GM12864 (cell line): ENCODE results near the gene AFAP1L1.

Experiments
- DNase-seq: peaks from one replicate; pipeline ENCODE4 v3.0.0-alpha.2; 2011; ENCODE audit warnings: low read depth
- H3K4me3 ChIP-seq: 2 replicates; pipeline ENCODE4 v1.5.1; 2011; ENCODE audit warnings: mild to moderate bottlenecking, low read depth, low read length, control low read depth
- TF ChIP-seq, protein P1 (sequence below): IDR thresholded peaks from 2 replicates; pipeline ENCODE4 v1.5.1; 2011; ENCODE audit warnings: low read depth, mild to moderate bottlenecking, moderate library complexity, low read length, control low read depth, inconsistent platforms; ENCODE audit errors: missing control alignments

AFAP1L1 gene

DNA sequence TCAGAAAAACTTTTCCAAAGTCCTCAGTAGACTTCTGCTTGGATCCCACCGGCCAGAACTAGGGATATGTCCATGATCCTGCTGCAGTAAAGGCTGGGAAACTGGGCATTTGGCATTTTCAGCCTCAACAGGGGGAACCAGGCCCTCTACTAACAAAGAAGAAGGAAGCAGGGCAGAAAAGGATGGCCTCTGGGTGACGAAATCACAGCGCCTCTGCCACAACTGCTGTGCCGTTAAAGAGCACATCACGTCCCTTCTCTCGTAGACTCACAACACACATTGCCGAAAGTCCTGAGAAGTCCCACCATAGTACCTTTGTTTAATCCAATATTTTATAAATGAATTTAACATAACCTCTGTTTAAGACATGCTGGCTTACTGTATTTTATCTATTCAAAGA lies 10.4 kb upstream of the AFAP1L1 start:
- H3K4me3 ChIP-seq, result no peak overlapping the region
- DNase-seq, result no peak
- TF ChIP-seq, protein P1, sequence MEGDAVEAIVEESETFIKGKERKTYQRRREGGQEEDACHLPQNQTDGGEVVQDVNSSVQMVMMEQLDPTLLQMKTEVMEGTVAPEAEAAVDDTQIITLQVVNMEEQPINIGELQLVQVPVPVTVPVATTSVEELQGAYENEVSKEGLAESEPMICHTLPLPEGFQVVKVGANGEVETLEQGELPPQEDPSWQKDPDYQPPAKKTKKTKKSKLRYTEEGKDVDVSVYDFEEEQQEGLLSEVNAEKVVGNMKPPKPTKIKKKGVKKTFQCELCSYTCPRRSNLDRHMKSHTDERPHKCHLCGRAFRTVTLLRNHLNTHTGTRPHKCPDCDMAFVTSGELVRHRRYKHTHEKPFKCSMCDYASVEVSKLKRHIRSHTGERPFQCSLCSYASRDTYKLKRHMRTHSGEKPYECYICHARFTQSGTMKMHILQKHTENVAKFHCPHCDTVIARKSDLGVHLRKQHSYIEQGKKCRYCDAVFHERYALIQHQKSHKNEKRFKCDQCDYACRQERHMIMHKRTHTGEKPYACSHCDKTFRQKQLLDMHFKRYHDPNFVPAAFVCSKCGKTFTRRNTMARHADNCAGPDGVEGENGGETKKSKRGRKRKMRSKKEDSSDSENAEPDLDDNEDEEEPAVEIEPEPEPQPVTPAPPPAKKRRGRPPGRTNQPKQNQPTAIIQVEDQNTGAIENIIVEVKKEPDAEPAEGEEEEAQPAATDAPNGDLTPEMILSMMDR, result no peak

DNA sequence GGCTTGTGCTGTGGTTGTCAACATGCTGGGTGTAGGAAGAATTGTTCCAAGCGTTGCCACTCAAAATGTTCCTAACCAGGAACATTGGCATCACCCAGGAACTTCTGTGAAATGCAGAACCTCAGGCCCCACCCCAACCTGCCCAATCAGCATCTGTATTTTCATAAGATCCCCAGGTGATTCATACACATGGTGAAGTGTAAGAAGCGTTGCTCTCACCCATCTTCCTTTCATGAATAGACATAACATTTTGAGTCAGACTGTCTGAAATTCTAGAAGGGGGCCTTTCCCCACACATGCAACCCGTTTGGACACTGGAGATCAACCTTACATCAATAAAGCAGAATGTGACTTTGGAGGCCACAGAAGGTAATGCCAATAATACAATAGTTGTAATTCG lies 9.3 kb upstream of the AFAP1L1 start:
- H3K4me3 ChIP-seq, result no peak overlapping the region
- DNase-seq, result no peak
- TF ChIP-seq, protein P1, result no peak

DNA sequence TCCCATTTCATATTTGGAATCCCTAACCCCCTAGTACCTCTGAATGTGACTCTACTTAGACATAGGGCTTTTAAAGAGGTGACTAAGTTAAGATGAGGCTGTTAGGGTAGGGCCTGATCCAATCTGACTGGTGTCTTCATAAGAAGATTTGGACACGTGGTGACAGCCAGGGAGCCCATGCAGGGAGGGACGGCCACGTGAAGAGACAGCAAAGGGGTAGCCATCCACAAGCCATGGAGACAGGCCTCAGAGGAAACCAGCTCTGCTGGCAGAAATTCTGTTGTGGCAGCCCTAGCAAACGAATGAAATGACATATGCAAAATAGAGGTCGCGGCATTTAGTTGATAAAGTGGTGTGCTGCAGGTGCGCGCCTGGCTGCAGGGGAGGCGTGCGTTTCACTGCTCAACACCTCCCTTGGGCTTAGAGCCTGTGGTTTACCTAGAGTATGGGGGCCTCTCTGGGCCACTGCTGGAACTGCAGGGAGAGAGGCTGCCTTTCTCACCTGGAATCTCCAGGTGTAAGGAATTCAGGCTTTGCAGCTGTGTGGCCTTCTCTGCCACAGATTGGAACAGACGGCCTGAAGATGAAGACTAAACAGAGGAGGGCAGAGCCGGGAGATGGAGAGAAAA lies 7.1 kb upstream of the AFAP1L1 start:
- DNase-seq, result peak; percentile 13
- no peak overlapping the region for H3K4me3 ChIP-seq
- TF ChIP-seq, protein P1, result peak; percentile 76

DNA sequence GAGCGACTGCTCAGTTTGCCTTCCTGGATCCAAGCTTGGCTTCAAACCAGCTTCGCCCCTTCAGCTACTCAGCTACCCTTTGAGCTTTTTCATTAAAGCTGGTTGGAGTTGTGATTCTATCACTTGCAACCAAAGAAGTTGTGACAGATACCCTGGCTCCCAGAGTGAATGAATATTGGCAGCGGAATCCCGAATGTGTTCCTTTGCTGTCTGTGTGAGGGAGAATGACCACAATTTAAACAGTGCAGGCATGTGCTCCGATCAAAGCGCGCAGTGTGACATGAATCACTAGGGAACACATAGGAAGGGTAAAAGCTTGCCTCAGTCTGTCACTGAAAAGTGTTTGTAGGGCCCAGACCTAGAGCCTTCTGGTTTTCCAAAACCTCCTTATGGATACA lies 6.6 kb upstream of the AFAP1L1 start:
- TF ChIP-seq, protein P1, result no peak
- H3K4me3 ChIP-seq, result no peak overlapping the region
- no peak for DNase-seq

DNA sequence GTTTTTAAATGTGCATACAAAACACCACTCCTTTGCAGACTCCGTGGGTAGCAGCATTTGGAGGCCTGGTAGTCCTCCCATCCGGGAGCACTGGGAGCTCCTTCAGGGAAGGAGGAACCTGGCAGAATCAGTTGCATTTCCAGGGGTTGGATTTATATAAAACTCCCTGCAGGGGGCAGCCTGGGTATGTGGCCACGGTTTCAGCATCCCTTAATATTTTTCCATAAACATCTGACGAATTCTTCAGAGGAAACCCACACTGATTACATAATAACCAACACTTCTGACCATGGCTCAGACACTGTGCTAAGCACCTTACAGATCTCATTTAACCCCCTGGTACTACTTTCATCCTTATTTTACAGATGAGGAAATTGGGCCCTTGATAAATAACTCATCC lies 6.1 kb upstream of the AFAP1L1 start:
- no peak for DNase-seq
- no peak overlapping the region for H3K4me3 ChIP-seq
- TF ChIP-seq, protein P1, result no peak

DNA sequence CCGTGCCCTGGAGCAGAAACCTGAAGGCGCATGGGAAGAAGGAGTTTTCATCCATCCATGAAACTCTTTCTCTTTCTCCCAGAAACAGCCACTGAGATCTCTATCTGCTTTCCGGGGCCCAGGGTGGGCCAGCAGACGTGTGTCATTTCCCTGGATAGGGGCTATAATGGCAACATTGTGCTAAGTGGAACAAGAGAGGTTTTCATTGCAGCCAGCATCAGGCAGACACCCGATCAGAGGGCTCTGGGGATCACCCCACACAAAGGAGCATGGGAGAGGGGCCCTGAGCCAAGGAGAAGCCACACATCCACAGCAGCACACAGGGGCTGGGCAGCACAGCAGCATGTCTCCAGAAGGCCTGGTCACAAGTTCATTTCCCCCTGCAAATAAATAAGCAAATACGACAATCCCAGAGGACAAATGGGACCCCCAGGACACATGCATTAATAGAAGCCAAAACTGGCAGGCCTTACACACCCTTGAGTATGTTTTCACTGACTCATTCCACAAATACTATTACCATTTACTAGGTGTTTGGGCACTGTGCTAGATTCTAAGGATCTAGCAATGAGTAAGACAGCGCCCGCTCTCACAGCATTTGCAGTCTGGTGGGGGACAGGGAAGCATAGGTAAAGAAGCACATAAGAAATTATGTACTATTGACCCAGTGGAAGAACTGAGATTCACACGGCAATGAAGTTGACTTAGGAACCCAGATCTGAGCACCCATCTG lies 4.3 kb upstream of the AFAP1L1 start:
- no peak overlapping the region for H3K4me3 ChIP-seq
- TF ChIP-seq, protein P1, result no peak
- DNase-seq, result no peak
